SU-DHL-6 (cell line): ENCODE data around the gene OR51A4.

Experiments
- H2AFZ ChIP-seq: fragments of 200-600 bp; sonication (generic); 2 replicates; pipeline ENCODE4 v1.6.1; 2014; ENCODE audit warnings: low read depth, mild to moderate bottlenecking, moderate library complexity, mixed read lengths, antibody characterized with exemption, low read length; ENCODE audit not compliant: severe bottlenecking
- H3F3A ChIP-seq: fragments of 200-600 bp; shearing (Covaris generic); 2 replicates; pipeline ENCODE4 v1.6.0; 2016; ENCODE audit warnings: antibody characterized with exemption, mild to moderate bottlenecking; ENCODE audit not compliant: insufficient read depth
- H3K27ac ChIP-seq: fragments of 200-600 bp; sonication (generic); 2 replicates; pipeline ENCODE4 v1.5.1; 2016; ENCODE audit warnings: low read depth, mild to moderate bottlenecking, low read length, moderate library complexity, mixed read lengths
- H3K27me3 ChIP-seq: fragments of 200-600 bp; sonication (generic), shearing (Covaris generic); 2 replicates; pipeline ENCODE4 v1.6.0; 2014; ENCODE audit warnings: mild to moderate bottlenecking, low read length
- H3K36me3 ChIP-seq: fragments of 200-600 bp; sonication (generic); 2 replicates; pipeline ENCODE4 v1.6.1; 2014; ENCODE audit warnings: mild to moderate bottlenecking, low read length, mixed read lengths
- H3K4me2 ChIP-seq: fragments of 300-600, 200-600 bp; shearing (Covaris generic), sonication (generic); 2 replicates; pipeline ENCODE4 v1.6.0; 2014; ENCODE audit warnings: low read length, low read depth, mild to moderate bottlenecking; ENCODE audit not compliant: poor library complexity, severe bottlenecking
- H3K4me3 ChIP-seq: fragments of 200-600 bp; sonication (generic); 2 replicates; pipeline ENCODE4 v1.5.1; 2014; ENCODE audit warnings: antibody characterized with exemption, low read length, mild to moderate bottlenecking, mixed read lengths; ENCODE audit not compliant: insufficient read depth, poor library complexity, severe bottlenecking
- H3K79me2 ChIP-seq: fragments of 200-600 bp; sonication (generic); 2 replicates; pipeline ENCODE4 v1.6.1; 2014; ENCODE audit warnings: mild to moderate bottlenecking, low read length, moderate library complexity; ENCODE audit not compliant: insufficient read depth
- H3K9ac ChIP-seq: fragments of 200-600 bp; sonication (generic); 2 replicates; pipeline ENCODE4 v1.7.0; 2014; ENCODE audit warnings: mild to moderate bottlenecking, low read length
- H3K9me2 ChIP-seq: fragments of 200-600 bp; sonication (generic); replicated peaks from 2 replicates; pipeline ENCODE4 v1.6.1; 2014; ENCODE audit warnings: low read length; ENCODE audit not compliant: insufficient read depth
- H3K9me3 ChIP-seq: fragments of 200-600 bp; sonication (generic); 2 replicates; pipeline ENCODE4 v1.6.1; 2014; ENCODE audit warnings: low read length, mixed read lengths; ENCODE audit not compliant: insufficient read depth
- H4K20me1 ChIP-seq: fragments of 200-600 bp; sonication (generic); 2 replicates; pipeline ENCODE4 v1.6.1; 2014; ENCODE audit warnings: low read depth, mild to moderate bottlenecking, antibody characterized with exemption, low read length, moderate library complexity, mixed read lengths
- EZH2phosphoT487 ChIP-seq: fragments of 200-600 bp; sonication (generic), shearing (Covaris generic); conservative IDR thresholded peaks from 2 replicates; pipeline ENCODE4 v1.6.1; 2018; ENCODE audit warnings: mild to moderate bottlenecking, antibody characterized with exemption, low read length, moderate library complexity, mixed read lengths
- TF ChIP-seq, protein P1 (sequence below): fragments of 200-600 bp; sonication (generic); IDR thresholded peaks from one replicate; pipeline ENCODE4 v1.5.1; 2017; ENCODE audit warnings: antibody characterized with exemption, mild to moderate bottlenecking, low read length, moderate library complexity; ENCODE audit not compliant: insufficient read depth, poor library complexity, severe bottlenecking

OR51A4 gene

GRCh38 chr11:4936745-4937144 lies 10.7 kb downstream of the OR51A4 start:
- H3F3A ChIP-seq, result no peaks in the 10 kb centered on the region
- H2AFZ ChIP-seq, result no peak overlapping the region
- H4K20me1 ChIP-seq, result no peaks in the 10 kb centered on the region
- H3K36me3 ChIP-seq, result no peaks in the 10 kb centered on the region
- no peak overlapping the region for H3K27ac ChIP-seq
- H3K4me2 ChIP-seq, result no peak overlapping the region
- H3K4me3 ChIP-seq, result no peak overlapping the region
- no peaks in the 10 kb centered on the region for H3K27me3 ChIP-seq
- TF ChIP-seq, protein P1, sequence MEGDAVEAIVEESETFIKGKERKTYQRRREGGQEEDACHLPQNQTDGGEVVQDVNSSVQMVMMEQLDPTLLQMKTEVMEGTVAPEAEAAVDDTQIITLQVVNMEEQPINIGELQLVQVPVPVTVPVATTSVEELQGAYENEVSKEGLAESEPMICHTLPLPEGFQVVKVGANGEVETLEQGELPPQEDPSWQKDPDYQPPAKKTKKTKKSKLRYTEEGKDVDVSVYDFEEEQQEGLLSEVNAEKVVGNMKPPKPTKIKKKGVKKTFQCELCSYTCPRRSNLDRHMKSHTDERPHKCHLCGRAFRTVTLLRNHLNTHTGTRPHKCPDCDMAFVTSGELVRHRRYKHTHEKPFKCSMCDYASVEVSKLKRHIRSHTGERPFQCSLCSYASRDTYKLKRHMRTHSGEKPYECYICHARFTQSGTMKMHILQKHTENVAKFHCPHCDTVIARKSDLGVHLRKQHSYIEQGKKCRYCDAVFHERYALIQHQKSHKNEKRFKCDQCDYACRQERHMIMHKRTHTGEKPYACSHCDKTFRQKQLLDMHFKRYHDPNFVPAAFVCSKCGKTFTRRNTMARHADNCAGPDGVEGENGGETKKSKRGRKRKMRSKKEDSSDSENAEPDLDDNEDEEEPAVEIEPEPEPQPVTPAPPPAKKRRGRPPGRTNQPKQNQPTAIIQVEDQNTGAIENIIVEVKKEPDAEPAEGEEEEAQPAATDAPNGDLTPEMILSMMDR, result no peak
- TF ChIP-seq EZH2phosphoT487, result no peak
- H3K9me2 ChIP-seq, result no peaks in the 10 kb centered on the region
- H3K9ac ChIP-seq, result no peak overlapping the region
- no peaks in the 10 kb centered on the region for H3K79me2 ChIP-seq
- no peaks in the 10 kb centered on the region for H3K9me3 ChIP-seq

DNA sequence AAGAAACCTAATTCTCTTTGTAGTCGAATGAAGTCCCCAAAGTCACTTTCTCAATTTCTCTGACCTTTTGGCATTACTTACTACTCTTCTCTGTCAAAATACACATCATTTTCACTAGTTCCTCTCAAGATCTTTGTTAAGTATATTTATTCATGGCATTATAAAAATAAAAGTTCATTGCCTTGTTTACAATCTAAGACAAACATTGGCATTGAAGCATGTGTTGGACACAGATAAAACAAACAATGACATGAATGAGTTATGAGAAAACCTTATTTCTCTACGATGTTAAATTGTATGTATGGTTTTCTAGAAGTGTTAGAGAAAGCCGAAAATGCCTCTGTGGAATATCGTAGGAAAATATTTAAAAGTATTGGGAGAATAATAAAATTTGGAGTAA lies 14.7 kb downstream of the OR51A4 start:
- TF ChIP-seq, protein P1, result no peak
- TF ChIP-seq EZH2phosphoT487, result no peak
- Histone ChIP-seq H3K9me2 (no peaks in the 10 kb centered on the region), H3F3A (no peaks in the 10 kb centered on the region), H3K9ac (no peak overlapping the region), H3K36me3 (no peaks in the 10 kb centered on the region), H3K27ac (no peak overlapping the region), H3K9me3 (no peaks in the 10 kb centered on the region), H3K79me2 (no peaks in the 10 kb centered on the region), H3K27me3 (no peaks in the 10 kb centered on the region; the same call in 1 of the 2 replicates), H4K20me1 (no peaks in the 10 kb centered on the region), H2AFZ (no peak overlapping the region), H3K4me3 (no peak overlapping the region), H3K4me2 (no peak overlapping the region)

DNA sequence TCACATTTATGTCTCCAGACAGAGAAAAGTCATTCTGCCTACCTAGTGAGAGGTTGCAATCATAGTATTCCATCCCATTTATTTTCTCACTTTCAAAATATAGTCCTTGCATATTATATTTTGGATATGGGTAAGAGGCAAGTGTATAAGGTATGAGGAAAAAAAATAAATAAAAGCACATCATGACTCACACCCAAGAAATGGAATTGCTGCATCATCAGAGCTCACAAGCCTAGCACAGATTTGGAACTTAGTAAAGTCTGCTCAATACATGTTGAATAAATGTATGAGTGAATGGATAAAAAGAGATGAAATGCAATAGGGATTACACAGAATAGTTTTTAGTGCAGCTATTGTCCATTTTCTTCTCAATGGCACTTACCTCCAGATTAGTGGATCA lies 20.8 kb downstream of the OR51A4 start:
- Histone ChIP-seq H3K79me2 (no peaks in the 10 kb centered on the region), H3K9ac (no peak overlapping the region), H4K20me1 (no peaks in the 10 kb centered on the region), H3K4me3 (no peak overlapping the region), H2AFZ (no peak overlapping the region), H3K27me3 (no peaks in the 10 kb centered on the region; the same call in 1 of the 2 replicates), H3F3A (no peaks in the 10 kb centered on the region), H3K27ac (no peak overlapping the region), H3K9me3 (no peaks in the 10 kb centered on the region), H3K9me2 (no peaks in the 10 kb centered on the region), H3K36me3 (no peaks in the 10 kb centered on the region), H3K4me2 (no peak overlapping the region)
- no peak for TF ChIP-seq EZH2phosphoT487
- TF ChIP-seq, protein P1, result no peak
